GM12873 (cell line): ENCODE measurements around the gene TMEM258.
A peak's percentile ranks its signal among the peaks of the same experiment; 100 is the strongest.

Experiments used
- TF ChIP-seq, protein P1 (sequence below): IDR thresholded peaks from 2 replicates; pipeline ENCODE4 v1.5.1; 2012; ENCODE audit warnings: low read depth, mild to moderate bottlenecking, moderate library complexity, low read length, control low read depth; ENCODE audit not compliant: insufficient read depth; ENCODE audit errors: missing control alignments

Gene TMEM258

GRCh38 chr11:61791737-61792309 lies 576 bp downstream of the TMEM258 start:
- TF ChIP-seq, protein P1, sequence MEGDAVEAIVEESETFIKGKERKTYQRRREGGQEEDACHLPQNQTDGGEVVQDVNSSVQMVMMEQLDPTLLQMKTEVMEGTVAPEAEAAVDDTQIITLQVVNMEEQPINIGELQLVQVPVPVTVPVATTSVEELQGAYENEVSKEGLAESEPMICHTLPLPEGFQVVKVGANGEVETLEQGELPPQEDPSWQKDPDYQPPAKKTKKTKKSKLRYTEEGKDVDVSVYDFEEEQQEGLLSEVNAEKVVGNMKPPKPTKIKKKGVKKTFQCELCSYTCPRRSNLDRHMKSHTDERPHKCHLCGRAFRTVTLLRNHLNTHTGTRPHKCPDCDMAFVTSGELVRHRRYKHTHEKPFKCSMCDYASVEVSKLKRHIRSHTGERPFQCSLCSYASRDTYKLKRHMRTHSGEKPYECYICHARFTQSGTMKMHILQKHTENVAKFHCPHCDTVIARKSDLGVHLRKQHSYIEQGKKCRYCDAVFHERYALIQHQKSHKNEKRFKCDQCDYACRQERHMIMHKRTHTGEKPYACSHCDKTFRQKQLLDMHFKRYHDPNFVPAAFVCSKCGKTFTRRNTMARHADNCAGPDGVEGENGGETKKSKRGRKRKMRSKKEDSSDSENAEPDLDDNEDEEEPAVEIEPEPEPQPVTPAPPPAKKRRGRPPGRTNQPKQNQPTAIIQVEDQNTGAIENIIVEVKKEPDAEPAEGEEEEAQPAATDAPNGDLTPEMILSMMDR, result no peak

DNA sequence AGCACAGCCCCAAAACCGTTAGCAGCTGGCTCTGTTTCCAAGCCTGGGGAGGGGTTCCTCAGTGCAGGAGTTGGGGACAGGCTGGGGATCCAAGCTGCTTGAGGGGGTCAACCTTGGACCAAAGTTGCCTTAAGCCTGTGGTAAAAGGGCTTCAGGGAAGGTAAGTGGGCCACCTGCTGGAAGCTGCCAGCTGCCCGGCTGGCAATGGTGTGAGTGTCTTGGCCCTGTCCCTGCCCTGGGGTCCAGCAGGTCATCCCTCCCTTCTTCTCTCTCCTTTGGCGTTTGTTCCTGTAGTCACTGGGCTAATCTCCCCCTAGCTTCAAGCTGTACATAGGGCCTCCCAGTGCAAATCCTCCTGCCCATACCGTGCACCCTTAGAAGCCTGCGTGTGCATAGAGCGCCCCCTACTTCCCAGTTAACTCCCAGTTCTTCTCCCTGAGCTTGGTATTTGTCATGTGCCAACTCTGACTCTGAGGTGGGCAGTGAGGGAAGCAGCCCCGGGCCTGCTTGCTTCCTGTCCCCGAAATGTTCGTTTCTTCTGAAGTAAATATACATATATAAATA lies 4.4 kb downstream of the TMEM258 start:
- TF ChIP-seq, protein P1, result peak; percentile 49

- TF ChIP-seq, protein P1, result peak; percentile 18
Observed at GRCh38 chr11:61785837-61786402, 6.5 kb downstream of the TMEM258 start.

- TF ChIP-seq, protein P1, result no peak
Observed at GRCh38 chr11:61784506-61784805, 7.9 kb downstream of the TMEM258 start.

- TF ChIP-seq, protein P1, result no peak
Observed at GRCh38 chr11:61783717-61784505, 8.5 kb downstream of the TMEM258 start.

GRCh38 chr11:61782841-61783240 lies 9.6 kb downstream of the TMEM258 start:
- TF ChIP-seq, protein P1, result no peak

DNA sequence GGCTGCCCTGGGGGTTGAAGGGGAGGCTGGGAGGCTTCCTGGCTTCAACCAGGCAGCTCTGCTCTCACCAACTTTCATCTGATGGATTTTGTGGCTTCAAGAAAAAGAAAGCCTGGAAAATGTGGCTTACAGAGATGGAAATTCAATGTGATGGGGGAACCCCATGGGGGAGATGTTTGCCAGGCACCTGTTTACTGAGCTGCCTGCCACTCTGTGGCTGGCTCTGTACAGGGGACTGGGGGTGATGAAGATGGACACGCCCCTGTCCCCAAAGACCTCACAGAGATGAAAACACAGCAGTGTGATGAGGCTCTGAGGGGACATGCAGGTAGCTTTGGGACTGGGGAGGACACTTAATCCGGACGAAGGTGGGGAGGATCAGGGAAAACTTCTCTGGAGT lies 10.1 kb downstream of the TMEM258 start:
- TF ChIP-seq, protein P1, result no peak
